ENCODE results near the gene TIMM8B.

DNA sequence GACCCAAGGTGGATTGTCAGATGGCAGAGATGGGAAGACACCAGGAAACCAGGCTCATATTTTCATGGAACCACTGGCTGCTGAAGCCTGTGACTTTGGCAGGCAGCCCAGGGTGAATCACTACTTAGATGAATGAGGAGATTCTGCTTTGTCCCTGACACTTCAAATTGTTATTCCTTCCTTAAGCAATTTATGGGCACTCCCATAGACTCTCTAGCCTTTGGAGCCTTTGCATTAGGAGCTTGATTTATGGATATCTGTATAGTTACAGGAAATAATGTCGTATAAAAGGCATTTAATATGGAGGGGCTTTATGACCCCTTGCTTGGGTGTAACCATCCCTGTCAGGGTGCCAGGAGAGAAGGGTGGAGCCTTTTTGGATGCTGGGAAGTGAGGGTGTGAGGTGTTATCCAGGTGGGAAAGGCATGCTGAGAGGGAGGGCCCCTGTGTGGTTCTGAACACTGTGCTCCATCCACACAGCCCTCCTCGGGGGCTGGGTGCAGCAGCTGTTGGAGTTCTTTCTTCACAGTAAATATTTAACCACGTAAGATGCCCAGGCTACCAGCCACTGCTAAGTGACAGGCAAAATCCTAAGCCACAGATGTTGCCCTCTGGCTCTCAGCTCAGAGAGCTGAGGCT, 42.0 kb upstream of the TIMM8B start:
- TF ChIP-seq FOXM1 (IDR thresholded peaks at IDR 0.05; ENCODE audit: borderline replicate concordance) (no peak), SP1 (IDR thresholded peaks at IDR 0.05) (no peak), SUZ12 (IDR thresholded peaks at IDR 0.05) (no peak)
- TF ChIP-seq, protein P1, sequence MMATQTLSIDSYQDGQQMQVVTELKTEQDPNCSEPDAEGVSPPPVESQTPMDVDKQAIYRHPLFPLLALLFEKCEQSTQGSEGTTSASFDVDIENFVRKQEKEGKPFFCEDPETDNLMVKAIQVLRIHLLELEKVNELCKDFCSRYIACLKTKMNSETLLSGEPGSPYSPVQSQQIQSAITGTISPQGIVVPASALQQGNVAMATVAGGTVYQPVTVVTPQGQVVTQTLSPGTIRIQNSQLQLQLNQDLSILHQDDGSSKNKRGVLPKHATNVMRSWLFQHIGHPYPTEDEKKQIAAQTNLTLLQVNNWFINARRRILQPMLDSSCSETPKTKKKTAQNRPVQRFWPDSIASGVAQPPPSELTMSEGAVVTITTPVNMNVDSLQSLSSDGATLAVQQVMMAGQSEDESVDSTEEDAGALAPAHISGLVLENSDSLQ (IDR thresholded peaks at IDR 0.05) = no peak
